ENCODE results near the gene TYROBP. TPM values are rescaled to one million over a fixed set of nuclear protein-coding genes. Genes with fewer than 3 reads are reported as not detected.
"Not testable (repeated sequence)": the region's sequence is repeated elsewhere in the genome, so short reads cannot be mapped to it uniquely, and the experiment has no call there.

The TYROBP gene
- total RNA-seq: 100 to 1,000 TPM in 3 of 4 donors, 10 to 100 TPM in 1; 71.5 to 172 (median 126) TPM
- 100 to 1,000 TPM in 2 of 3 donors, 10 to 100 TPM in 1; 95.8 to 211 (median 125) TPM for polyA plus RNA-seq

DNA sequence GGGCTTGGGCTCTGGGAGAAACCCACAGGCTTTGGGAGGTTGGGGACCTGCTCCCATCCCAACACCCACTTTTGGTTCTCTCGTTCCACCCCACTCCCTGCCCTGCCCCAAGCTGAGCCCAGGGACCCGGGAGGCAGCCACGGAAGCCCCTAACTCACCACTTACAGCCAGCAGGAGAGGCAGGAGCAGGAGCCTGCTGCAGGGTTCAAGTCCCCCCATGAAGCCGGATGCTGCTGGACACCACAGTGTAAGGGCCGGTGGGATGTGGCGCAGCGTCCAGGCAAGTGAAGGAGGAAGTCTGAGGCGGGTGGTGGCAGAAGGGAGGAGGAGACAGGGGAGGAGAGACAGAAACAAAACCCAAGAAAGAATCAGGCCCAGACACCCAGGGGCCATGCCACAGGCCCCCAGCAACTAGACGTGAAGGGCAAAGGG is at the start of gene TYROBP:
TYROBP (minus strand) TSS at position 286 of the 432 bp plus-strand sequence; CDS start at position 219, 67 bp downstream.
- H3K27me3 ChIP-seq: no peaks in the 10 kb centered on the region

DNA sequence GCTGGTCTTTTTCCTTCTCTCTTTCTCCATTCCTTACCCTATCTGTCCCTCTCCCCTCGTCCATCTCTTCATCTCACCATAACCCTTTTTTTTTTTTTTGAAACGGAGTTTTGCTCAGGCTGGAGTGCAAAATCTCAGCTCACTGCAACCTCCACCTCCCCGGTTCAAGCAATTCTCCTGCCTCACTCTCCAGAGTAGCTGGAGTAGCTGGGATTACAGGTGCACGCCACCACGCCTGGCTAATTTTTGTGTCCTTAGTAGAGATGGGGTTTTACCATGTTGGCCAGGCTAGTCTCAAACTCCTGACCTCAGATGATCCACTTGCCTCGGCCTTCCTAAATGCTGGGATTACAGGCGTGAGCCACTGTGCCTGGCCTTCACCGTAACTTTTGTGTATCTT is 49.3 kb upstream of the TYROBP start:
- DNase-seq; H3K4me3 ChIP-seq; H3K36me3 ChIP-seq; intact Hi-C loops (cut with DNase I); H3K27ac ChIP-seq; H3K9me3 ChIP-seq: not testable (repeated sequence)
- H3K27me3 ChIP-seq: peaks cover 22 to 55% (median 35%) of the 10 kb centered on the region in 3 donors
- 78 to 81% methylated on average over 8 of the region's 8 CpGs for WGBS, 2 donors
- peaks cover 0 to 11% (median 6%) of the 10 kb centered on the region in 4 donors for H3K4me1 ChIP-seq

More for the DNA sequence above, at the start of gene TYROBP:
- Histone ChIP-seq H3K4me1 (peaks cover 0 to 22% (median 16%) of the 10 kb centered on the region in 4 donors), H3K27ac (peak within 1 kb of the TSS; percentile 53 to 95 (median 64)), H3K4me3 (peak within 1 kb of the TSS in 3 of 4 donors; percentile 7 to 34 (median 31)), H3K9me3 (no peaks in the 10 kb centered on the region), H3K36me3 (no peaks in the 10 kb centered on the region)
- no peak for DNase-seq
- 64 to 72% methylated on average over 9 of the region's 9 CpGs for WGBS, 2 donors
- intact Hi-C loops (cut with DNase I): no loop called here
- TF ChIP-seq POLR2AphosphoS5 (IDR thresholded peaks at IDR 0.05): peak in 3 of 4 donors; percentile 25 to 55 (median 29)
- TF ChIP-seq EP300 (IDR thresholded peaks at IDR 0.05): no peak

DNA sequence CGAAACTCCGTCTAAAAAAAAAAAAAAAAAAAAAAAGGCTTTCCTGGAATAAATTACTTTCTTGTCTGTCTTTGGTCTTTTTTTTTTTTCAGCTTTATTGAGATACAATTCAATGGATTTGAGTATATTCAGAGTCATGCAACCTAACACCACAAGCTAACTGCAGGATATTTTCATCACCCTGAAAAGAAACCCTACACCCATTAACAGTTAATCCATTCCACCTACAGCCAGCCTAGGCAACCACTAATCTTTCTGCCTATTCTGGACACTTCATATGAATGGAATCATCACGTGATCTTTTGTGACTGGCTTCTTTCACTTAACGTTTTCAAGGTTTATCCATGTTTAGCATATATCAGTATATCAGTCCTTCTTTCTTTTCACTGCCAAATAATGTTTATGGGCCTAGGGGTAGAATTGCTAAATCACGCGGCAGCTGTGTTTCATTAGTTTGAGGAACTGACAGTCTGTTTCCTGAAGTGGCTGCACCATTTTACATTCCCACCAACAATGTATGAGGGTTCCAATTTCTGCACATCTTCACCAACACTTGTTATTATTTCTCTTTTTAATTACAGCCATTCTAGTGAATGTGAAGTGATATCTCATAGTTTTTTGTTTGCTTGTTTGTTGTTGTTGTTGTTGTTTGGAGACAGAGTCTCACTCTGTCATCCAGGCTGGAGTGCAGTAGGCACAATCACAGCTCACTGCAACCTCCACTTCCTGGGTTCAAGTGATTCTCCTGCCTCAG is 48.0 kb upstream of the TYROBP start:
- Histone ChIP-seq H3K4me1 (peaks cover 0 to 11% (median 6%) of the 10 kb centered on the region in 4 donors), H3K27ac (no peak overlapping the region), H3K36me3 (no peaks in the 10 kb centered on the region), H3K4me3 (no peak overlapping the region), H3K9me3 (peaks cover 0 to 1% (median 0%) of the 10 kb centered on the region in 4 donors), H3K27me3 (peaks cover 22 to 43% (median 30%) of the 10 kb centered on the region in 3 donors)
- intact Hi-C loops (cut with DNase I): no loop called here
- TF ChIP-seq POLR2AphosphoS5 (IDR thresholded peaks at IDR 0.05) (no peak), EP300 (IDR thresholded peaks at IDR 0.05) (no peak), CTCF (IDR thresholded peaks at IDR 0.05) (no peak), POLR2A (IDR thresholded peaks at IDR 0.05) (no peak)
- 71 to 77% methylated on average over 6 of the region's 6 CpGs for WGBS, 2 donors
- DNase-seq: no peak

DNA sequence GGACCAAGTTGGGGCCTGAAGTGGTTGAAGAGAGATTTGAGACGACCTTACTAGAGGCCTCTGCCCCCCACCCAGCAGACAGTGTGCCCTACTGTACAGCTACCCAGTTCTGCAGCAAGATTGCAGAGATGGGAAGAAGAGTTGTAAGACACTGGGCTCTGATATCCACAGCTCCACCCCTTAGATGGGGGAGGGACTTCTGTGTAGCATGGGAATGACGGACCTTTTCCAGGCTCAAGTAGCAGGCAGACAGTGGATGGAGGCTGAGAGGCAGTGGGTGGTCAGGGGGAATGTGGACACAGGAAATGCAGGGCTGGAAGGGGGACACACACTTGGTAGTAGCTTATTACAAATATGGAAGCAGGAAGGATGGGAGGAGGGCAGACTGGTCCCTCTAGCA is 41.0 kb upstream of the TYROBP start:
- TF ChIP-seq POLR2AphosphoS5 (IDR thresholded peaks at IDR 0.05) (no peak), EP300 (IDR thresholded peaks at IDR 0.05) (no peak), CTCF (IDR thresholded peaks at IDR 0.05) (no peak), POLR2A (IDR thresholded peaks at IDR 0.05) (no peak)
- H3K4me3 ChIP-seq: no peak overlapping the region
- no peaks in the 10 kb centered on the region for H3K9me3 ChIP-seq
- intact Hi-C loops (cut with DNase I): no loop called here
- H3K27ac ChIP-seq: no peak overlapping the region
- no peaks in the 10 kb centered on the region for H3K27me3 ChIP-seq
- peaks cover 0 to 10% (median 7%) of the 10 kb centered on the region in 4 donors for H3K36me3 ChIP-seq
- no peaks in the 10 kb centered on the region for H3K4me1 ChIP-seq
- WGBS, 2 donors: 29 to 47% methylated on average over 2 of the region's 2 CpGs
- no peak for DNase-seq

DNA sequence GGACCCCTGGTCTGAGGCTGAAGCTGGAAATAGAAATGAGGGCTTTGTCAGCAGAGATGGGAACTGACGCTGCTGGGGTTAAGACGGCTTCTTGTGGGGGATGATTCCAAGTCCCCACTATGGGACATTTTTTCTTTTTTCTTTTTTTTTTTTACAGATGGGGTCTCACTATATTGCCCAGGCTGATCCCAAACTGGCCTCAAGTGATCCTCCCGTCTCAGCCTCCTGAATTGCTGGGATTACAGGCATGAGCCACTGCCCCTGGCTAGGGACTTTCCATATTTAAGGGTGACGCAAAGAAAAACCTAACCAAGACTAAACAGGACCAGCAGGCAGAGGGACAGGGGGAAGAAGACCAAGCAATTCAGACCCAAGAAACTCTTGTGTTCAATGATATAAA is 38.1 kb upstream of the TYROBP start:
- no peaks in the 10 kb centered on the region for H3K9me3 ChIP-seq
- H3K36me3 ChIP-seq: peaks cover 0 to 23% (median 8%) of the 10 kb centered on the region in 4 donors
- intact Hi-C loops (cut with DNase I): no loop called here
- H3K4me3 ChIP-seq: no peak overlapping the region
- 94 to 95% methylated on average over 4 of the region's 4 CpGs for WGBS, 2 donors
- no peak for DNase-seq
- H3K27ac ChIP-seq: no peak overlapping the region
- no peak for TF ChIP-seq POLR2A (IDR thresholded peaks at IDR 0.05)
- TF ChIP-seq EP300 (IDR thresholded peaks at IDR 0.05): no peak
- TF ChIP-seq CTCF (IDR thresholded peaks at IDR 0.05): no peak
- TF ChIP-seq POLR2AphosphoS5 (IDR thresholded peaks at IDR 0.05): no peak
- no peaks in the 10 kb centered on the region for H3K27me3 ChIP-seq
- H3K4me1 ChIP-seq: no peaks in the 10 kb centered on the region
